K562 (cell line): ENCODE data around the gene EFEMP2. TPM values are rescaled to one million over a fixed set of nuclear protein-coding genes. Genes with fewer than 3 reads are reported as not detected.

Experiments
- ATF6 ChIP-seq: sonication (generic); formaldehyde crosslinking; IDR thresholded peaks from 2 replicates; pipeline ENCODE4 v1.4.0; 2020; ENCODE audit warnings: mild to moderate bottlenecking, missing genetic modification reagents
- BRD9 ChIP-seq: fragments of 450-650 bp; IDR thresholded peaks from 2 replicates; pipeline ENCODE4 v1.6.1; 2018; ENCODE audit warnings: low read depth; ENCODE audit not compliant: partially characterized antibody
- CBX1 ChIP-seq: sonication (generic); IDR thresholded peaks from 2 replicates; pipeline ENCODE4 v1.6.1; 2016; ENCODE audit warnings: antibody characterized with exemption, low read depth, mild to moderate bottlenecking
- CBX3 ChIP-seq, 2 experiments: IDR thresholded peaks; 1 replicate in 1 of 2; 2 replicates in 1 of 2; pipeline ENCODE4 v1.6.1; 2012; ENCODE audit warnings: inconsistent platforms in 2 of 2, low read length in 2 of 2, borderline replicate concordance in 1 of 2, control low read depth in 1 of 2
- HDAC1 ChIP-seq, 2 experiments: fragments of 450-650 bp; IDR thresholded peaks; 2 replicates each; pipeline ENCODE4 v1.6.1; 2016 to 2017; ENCODE audit warnings: inconsistent platforms in 1 of 2, mild to moderate bottlenecking in 1 of 2, moderate library complexity in 1 of 2
- HNRNPUL1 ChIP-seq: fragments of 200-400 bp; formaldehyde crosslinking; IDR thresholded peaks from 2 replicates; pipeline ENCODE4 v1.6.1; 2017; ENCODE audit warnings: low read length
- IFI16 ChIP-seq: fragments of 250-450 bp; sonication (Bioruptor Pico); IDR thresholded peaks from 2 replicates; pipeline ENCODE4 v2.1.2; 2022; ENCODE audit warnings: mild to moderate bottlenecking, inconsistent platforms
- ILK ChIP-seq: fragments of 450-650 bp; IDR thresholded peaks from 2 replicates; pipeline ENCODE4 v1.6.1; 2016; ENCODE audit warnings: missing genetic modification characterization, low read depth, mild to moderate bottlenecking, missing compliant biosample characterization, moderate library complexity, borderline replicate concordance
- IRF2 ChIP-seq: sonication (generic); formaldehyde crosslinking; IDR thresholded peaks from 2 replicates; pipeline ENCODE4 v1.8.1; 2022; ENCODE audit warnings: mild to moderate bottlenecking, missing genetic modification reagents
- LARP7 ChIP-seq: fragments of 450-650 bp; IDR thresholded peaks from 2 replicates; pipeline ENCODE4 v1.6.1; 2016
- NKRF ChIP-seq: fragments of 450-650 bp; IDR thresholded peaks from 2 replicates; pipeline ENCODE4 v1.6.1; 2016; ENCODE audit warnings: borderline replicate concordance
- TBL1XR1 ChIP-seq, 2 experiments: IDR thresholded peaks; 2 replicates each; pipeline ENCODE4 v1.6.1; 2012; ENCODE audit warnings: improper control_type of control experiment in 2 of 2, low read length in 2 of 2, mild to moderate bottlenecking in 1 of 2
- TCFL5 ChIP-seq: fragments of 250-450 bp; sonication (Bioruptor Pico); conservative IDR thresholded peaks from 2 replicates; pipeline ENCODE4 v1.6.1; 2021; ENCODE audit warnings: mild to moderate bottlenecking, moderate library complexity, matching md5 sums
- ZBTB12 ChIP-seq: fragments of 250-450 bp; sonication (Bioruptor Pico); IDR thresholded peaks from 2 replicates; pipeline ENCODE4 v1.4.0; 2020
- ZBTB26 ChIP-seq: fragments of 450-650 bp; formaldehyde crosslinking; IDR thresholded peaks from 2 replicates; pipeline ENCODE4 v1.4.0; 2022; ENCODE audit warnings: missing genetic modification characterization
- ZNF408 ChIP-seq: fragments of 250-450 bp; sonication (Bioruptor Pico); IDR thresholded peaks from 2 replicates; pipeline ENCODE4 v1.4.0; 2020; ENCODE audit warnings: low read depth, mild to moderate bottlenecking, moderate library complexity
- polyA plus RNA-seq, 8 experiments: library from polyadenylated mRNA; depleted of rRNA in 4 of 8; stranded (reverse) in 5 of 8; unstranded in 3 of 8; fragments of >200 nt; fragmentation: Nextera tagmentation in 2 of 8; fragmentation: Illumina TruSeq in 1 of 8; extraction: Ambion mirVana in 2 of 8; extraction: Trizol in 1 of 8; gene quantifications; 2 replicates each; pipeline versions ENCODE4 v1.2.1 to v1.2.3, GENCODE V29; 2011 to 2014; ENCODE audit warnings: inconsistent platforms in 1 of 8, missing spikeins in 1 of 8
- total RNA-seq, 7 experiments: library from RNA; depleted of rRNA in 6 of 7; stranded (reverse); fragments of >200 nt in 6 of 7; fragmentation: Illumina TruSeq in 2 of 7; extraction: Trizol in 2 of 7; gene quantifications; 2 replicates each; pipeline versions ENCODE4 v1.2.1 to v1.2.3, GENCODE V29; 2011 to 2021; ENCODE audit warnings: low replicate concordance in 1 of 7
- TF ChIP-seq, protein P1 (sequence below): fragments of 450-650 bp; IDR thresholded peaks from 2 replicates; pipeline ENCODE4 v1.6.1; 2017; ENCODE audit warnings: antibody characterized with exemption

The EFEMP2 gene
- total and polyA plus RNA-seq, 9 of the 15 experiments (the other 6 are each of a cell fraction or from before 2014, with no cell fraction given), result 0.07 to 2.9 (median 0.69) TPM; not detected in 1

DNA sequence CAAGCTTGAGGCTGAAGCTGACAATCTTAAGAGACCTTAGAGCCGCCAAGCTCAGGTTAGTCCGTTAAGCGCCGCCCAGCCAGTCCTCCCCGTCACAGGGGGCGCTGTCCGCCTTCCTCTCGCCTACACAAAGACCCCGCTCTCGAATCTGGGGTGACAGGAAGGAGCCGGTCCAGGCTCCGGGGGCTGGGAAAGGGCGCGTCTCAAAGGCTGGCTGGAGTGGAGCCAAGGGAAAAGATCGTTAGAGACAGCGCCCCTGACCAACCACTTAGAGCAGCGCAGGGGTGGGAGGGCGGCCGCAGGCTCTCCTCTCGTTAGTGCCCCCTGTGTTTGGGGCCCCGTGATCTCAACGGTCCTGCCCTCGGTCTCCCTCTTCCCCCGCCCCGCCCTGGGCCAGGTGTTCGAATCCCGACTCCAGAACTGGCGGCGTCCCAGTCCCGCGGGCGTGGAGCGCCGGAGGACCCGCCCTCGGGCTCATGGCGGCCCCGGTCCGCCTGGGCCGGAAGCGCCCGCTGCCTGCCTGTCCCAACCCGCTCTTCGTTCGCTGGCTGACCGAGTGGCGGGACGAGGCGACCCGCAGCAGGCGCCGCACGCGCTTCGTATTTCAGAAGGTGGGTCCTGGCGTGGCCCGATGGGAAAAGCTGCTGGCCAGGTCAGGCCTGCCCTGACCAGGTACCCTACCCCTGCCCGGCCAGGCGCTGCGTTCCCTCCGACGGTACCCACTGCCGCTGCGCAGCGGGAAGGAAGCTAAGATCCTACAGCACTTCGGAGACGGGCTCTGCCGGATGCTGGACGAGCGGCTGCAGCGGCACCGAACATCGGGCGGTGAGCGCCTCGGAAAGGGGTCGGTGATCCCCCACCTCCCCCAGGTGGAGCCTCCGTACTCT, 12.1 kb downstream of the EFEMP2 start, which contains the start of gene MUS81 (continued):
- TF ChIP-seq ZNF408 (CRISPR knock-in tag) (no peak), IFI16 (CRISPR knock-in tag) (no peak), HNRNPUL1 (no peak), TCFL5 (CRISPR knock-in tag) (no peak), ATF6 (0 out of 2 replicates have a peak, but pooled peaks have one; percentile 21), TBL1XR1 (IDR thresholded peaks at IDR 0.05; ENCODE audit: low read length in 2 of 2) (peak; percentile 28 to 55; a peak in 1 of 4 replicates), ZBTB12 (CRISPR knock-in tag) (no peak), BRD9 (no peak), HDAC1 (IDR thresholded peaks at IDR 0.05) (peak in 1 of 2 experiments; percentile 39; a peak in 1 of 4 replicates), ILK (tag) (no peak), NKRF (no peak), CBX1 (peak; percentile 64; the same call in 1 of the 2 replicates), CBX3 (IDR thresholded peaks at IDR 0.05; ENCODE audit: borderline replicate concordance in 1 of 2, low read length in 2 of 2) (peak in 1 of 2 experiments; percentile 68; a peak in 1 of 3 replicates), LARP7 (no peak), IRF2 (CRISPR knock-in tag) (no peak), ZBTB26 (CRISPR knock-in tag) (no peak)
- TF ChIP-seq, protein P1, sequence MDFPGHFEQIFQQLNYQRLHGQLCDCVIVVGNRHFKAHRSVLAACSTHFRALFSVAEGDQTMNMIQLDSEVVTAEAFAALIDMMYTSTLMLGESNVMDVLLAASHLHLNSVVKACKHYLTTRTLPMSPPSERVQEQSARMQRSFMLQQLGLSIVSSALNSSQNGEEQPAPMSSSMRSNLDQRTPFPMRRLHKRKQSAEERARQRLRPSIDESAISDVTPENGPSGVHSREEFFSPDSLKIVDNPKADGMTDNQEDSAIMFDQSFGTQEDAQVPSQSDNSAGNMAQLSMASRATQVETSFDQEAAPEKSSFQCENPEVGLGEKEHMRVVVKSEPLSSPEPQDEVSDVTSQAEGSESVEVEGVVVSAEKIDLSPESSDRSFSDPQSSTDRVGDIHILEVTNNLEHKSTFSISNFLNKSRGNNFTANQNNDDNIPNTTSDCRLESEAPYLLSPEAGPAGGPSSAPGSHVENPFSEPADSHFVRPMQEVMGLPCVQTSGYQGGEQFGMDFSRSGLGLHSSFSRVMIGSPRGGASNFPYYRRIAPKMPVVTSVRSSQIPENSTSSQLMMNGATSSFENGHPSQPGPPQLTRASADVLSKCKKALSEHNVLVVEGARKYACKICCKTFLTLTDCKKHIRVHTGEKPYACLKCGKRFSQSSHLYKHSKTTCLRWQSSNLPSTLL, result no peak
